Measurements from ENCODE around the gene CACNA2D1.
"Not testable (repeated sequence)": the region's sequence is repeated elsewhere in the genome, so short reads cannot be mapped to it uniquely, and the experiment has no call there.

The CACNA2D1 gene

GRCh38 chr7:82166260-82167015 lies 277.1 kb downstream of the CACNA2D1 start:
- no peak for DNase-seq (ENCODE audit: low spot score)

GRCh38 chr7:82164813-82165212 lies 278.8 kb downstream of the CACNA2D1 start:
- no peak for DNase-seq (ENCODE audit: low spot score)

- no peak for DNase-seq (ENCODE audit: low spot score)
These were observed 279.2 kb downstream of the CACNA2D1 start for GRCh38 chr7:82164410-82164809.

- no peak for DNase-seq (ENCODE audit: low spot score)
These were observed 280.0 kb downstream of the CACNA2D1 start for GRCh38 chr7:82163586-82163985.

GRCh38 chr7:82162289-82162688 lies 281.3 kb downstream of the CACNA2D1 start:
- no peak for DNase-seq (ENCODE audit: low spot score)

- DNase-seq (ENCODE audit: low spot score): no peak
These were observed 285.2 kb downstream of the CACNA2D1 start for GRCh38 chr7:82158327-82158726.

GRCh38 chr7:82156893-82157292 lies 286.7 kb downstream of the CACNA2D1 start:
- no peak for DNase-seq (ENCODE audit: low spot score)

- no peak for DNase-seq (ENCODE audit: low spot score)
These were observed 287.4 kb downstream of the CACNA2D1 start for GRCh38 chr7:82156168-82156567.

- no peak for DNase-seq (ENCODE audit: low spot score)
These were observed 288.8 kb downstream of the CACNA2D1 start for GRCh38 chr7:82154728-82155127.

GRCh38 chr7:82153776-82154175 lies 289.8 kb downstream of the CACNA2D1 start:
- no peak for DNase-seq (ENCODE audit: low spot score)

GRCh38 chr7:82152858-82153257 lies 290.7 kb downstream of the CACNA2D1 start:
- DNase-seq (ENCODE audit: low spot score): no peak

GRCh38 chr7:82146491-82146890 lies 297.1 kb downstream of the CACNA2D1 start:
- DNase-seq (ENCODE audit: low spot score): no peak

- no peak for DNase-seq (ENCODE audit: low spot score)
These were observed 301.2 kb downstream of the CACNA2D1 start for GRCh38 chr7:82142263-82142864.

GRCh38 chr7:82141427-82141826 lies 302.1 kb downstream of the CACNA2D1 start:
- DNase-seq (ENCODE audit: low spot score): no peak

- DNase-seq (ENCODE audit: low spot score): not testable (repeated sequence)
These were observed 303.0 kb downstream of the CACNA2D1 start for GRCh38 chr7:82140608-82141007.

- no peak for DNase-seq (ENCODE audit: low spot score)
These were observed 312.4 kb downstream of the CACNA2D1 start for GRCh38 chr7:82131215-82131614.

GRCh38 chr7:82129091-82129490 lies 314.5 kb downstream of the CACNA2D1 start:
- DNase-seq (ENCODE audit: low spot score): no peak

- no peak for DNase-seq (ENCODE audit: low spot score)
These were observed 315.0 kb downstream of the CACNA2D1 start for GRCh38 chr7:82128546-82128945.

GRCh38 chr7:82126576-82126975 lies 317.0 kb downstream of the CACNA2D1 start:
- no peak for DNase-seq (ENCODE audit: low spot score)

GRCh38 chr7:82124445-82124844 lies 319.1 kb downstream of the CACNA2D1 start:
- DNase-seq (ENCODE audit: low spot score): no peak

- DNase-seq (ENCODE audit: low spot score): no peak
These were observed 321.3 kb downstream of the CACNA2D1 start for GRCh38 chr7:82122275-82122674.

GRCh38 chr7:82114237-82114636 lies 329.3 kb downstream of the CACNA2D1 start:
- no peak for DNase-seq (ENCODE audit: low spot score)

GRCh38 chr7:82110146-82110840 lies 333.3 kb downstream of the CACNA2D1 start:
- DNase-seq (ENCODE audit: low spot score): no peak

Measured in activated CD4-positive, alpha-beta T cell treated with anti-CD3 and anti-CD28 coated beads, Interleukin-2, Interleukin-4, amounts not matched to agents 100 ng/mL and 50 ng/mL, durations not matched to agents 16 hours and 8 hours (primary cell).